GM19455 (cell line): ENCODE results near the gene CYLD.

ENCODE experiments used
- ATAC-seq: cut with Tn5 transposase; IDR thresholded peaks from one replicate; pipeline ENCODE4 v1.9.1; 2021; ENCODE audit not compliant: unreplicated experiment

The CYLD gene

DNA sequence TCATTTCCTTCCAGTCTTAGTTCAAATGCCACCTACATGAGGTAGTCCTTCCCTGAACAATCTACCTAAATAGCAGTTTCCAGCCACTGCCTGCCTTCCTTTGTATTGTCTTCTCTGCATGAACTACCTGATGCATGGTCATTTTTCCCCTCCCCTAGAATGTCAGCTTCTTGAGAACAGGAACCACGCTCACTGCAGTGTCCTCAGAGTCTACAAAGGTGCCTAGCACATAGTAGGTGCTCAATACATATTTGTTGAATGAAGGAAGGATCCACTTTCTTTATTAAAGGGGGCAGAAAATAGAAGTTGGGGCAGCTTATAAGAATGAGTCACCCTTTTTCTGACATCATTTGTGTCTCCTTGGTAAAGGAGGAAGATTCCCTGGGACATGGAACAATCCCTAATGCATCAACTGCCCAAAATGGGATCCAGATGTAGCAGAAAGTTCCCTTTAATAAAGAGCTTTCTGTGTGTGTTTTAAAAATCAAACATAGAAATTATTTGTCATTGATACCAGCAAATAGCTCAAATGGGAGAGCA lies 4.4 kb upstream of the CYLD start:
- no peak for ATAC-seq

GRCh38 chr16:50739031-50739430 lies 2.9 kb upstream of the CYLD start:
- ATAC-seq: no peak

GRCh38 chr16:50740736-50741135 lies 1.1 kb upstream of the CYLD start:
- no peak for ATAC-seq

DNA sequence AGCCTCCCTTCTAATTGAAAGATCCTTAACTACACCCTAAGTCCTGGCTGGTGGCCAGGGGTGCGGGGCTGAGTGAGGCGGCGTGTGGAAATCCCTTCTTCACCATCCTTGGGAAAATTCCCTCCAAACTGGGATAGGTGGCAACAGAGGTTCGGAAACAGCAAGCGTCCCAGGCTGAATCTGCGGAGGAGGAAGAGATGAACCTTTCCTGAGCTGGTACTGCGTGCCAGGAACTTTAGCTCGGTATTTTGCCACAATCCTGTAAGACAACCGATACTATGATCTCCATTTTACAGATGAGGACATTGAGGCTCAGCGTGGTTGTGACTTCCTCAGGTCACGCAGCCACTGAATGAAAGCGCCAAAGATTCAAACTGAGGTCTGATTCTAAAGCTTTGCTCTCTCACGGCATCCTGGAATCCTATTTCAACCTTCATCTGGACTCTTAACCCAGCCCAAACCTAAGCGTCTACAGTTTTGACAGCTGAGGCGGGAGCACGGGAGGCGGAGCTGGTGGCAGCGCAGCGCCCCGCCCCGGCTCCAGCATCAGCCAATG lies 583 bp upstream of the CYLD start:
- ATAC-seq: peak; percentile 8

- ATAC-seq: no peak
Observed at GRCh38 chr16:50742576-50743200, 802 bp downstream of the CYLD start.

- ATAC-seq: no peak
Observed at GRCh38 chr16:50743581-50744225, 1.8 kb downstream of the CYLD start.

GRCh38 chr16:50744881-50745280 lies 3.0 kb downstream of the CYLD start:
- ATAC-seq: no peak

DNA sequence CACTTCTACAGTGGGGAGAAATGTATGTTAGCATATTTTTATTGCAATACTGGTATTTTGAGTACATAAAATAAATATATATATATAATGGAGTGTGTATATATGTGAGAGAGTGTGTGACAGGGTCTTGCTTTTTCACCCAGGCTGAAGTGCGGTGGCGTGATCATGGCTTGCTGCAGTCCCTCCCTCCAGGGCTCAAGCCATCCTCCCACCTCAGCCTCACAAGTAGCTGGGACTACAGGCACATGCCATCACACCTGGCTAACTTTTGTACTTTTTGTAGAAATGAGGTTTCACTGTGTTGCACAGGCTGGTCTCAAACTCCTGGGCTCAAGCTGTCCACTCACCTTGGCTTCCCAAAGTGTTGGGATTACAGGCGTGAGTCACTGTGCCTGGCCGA lies 4.1 kb downstream of the CYLD start:
- ATAC-seq: no peak

DNA sequence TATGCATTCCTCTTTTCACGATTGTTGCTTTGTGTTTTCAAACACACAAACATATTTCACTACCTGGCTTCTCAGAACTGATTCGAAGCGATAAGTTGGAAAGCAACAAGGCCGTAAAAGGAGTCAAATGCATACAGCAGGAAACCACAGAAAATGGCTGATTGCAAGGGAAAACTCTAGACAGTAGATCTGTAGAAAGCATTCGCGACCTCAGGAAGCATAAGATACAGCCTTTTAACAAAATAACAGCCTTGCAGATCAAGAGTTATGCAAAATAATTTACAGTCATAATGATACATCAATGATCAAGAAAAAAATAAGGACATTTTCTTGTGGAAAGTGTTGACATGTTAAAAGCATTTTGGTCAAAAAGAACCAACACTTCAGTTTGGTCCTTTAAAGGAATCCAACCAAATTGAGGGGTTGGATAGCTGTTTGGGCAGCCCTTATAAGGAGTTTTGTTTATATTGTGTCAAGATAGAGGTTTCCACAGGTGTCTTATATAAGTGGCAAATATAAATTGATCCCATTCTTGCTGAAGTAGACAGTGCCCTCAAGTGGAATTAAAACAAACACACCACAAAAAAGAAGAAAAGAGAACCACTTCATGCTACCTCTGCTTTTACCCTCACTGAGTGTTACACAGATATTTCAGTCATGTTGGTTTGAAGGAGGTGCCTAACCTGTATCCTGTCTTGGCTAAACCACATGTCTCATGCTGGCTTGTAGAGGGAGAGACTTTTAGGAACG lies 5.5 kb downstream of the CYLD start:
- ATAC-seq: no peak

DNA sequence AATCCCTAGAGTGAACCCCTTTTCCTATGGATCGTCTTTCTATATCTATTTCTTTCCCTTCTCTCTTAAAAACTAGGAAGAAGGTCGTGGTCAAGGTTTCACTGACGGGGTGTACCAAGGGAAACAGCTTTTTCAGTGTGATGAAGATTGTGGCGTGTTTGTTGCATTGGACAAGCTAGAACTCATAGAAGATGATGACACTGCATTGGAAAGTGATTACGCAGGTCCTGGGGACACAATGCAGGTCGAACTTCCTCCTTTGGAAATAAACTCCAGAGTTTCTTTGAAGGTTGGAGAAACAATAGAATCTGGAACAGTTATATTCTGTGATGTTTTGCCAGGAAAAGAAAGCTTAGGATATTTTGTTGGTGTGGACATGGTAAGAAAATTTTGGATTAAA lies 9.6 kb downstream of the CYLD start:
- no peak for ATAC-seq

DNA sequence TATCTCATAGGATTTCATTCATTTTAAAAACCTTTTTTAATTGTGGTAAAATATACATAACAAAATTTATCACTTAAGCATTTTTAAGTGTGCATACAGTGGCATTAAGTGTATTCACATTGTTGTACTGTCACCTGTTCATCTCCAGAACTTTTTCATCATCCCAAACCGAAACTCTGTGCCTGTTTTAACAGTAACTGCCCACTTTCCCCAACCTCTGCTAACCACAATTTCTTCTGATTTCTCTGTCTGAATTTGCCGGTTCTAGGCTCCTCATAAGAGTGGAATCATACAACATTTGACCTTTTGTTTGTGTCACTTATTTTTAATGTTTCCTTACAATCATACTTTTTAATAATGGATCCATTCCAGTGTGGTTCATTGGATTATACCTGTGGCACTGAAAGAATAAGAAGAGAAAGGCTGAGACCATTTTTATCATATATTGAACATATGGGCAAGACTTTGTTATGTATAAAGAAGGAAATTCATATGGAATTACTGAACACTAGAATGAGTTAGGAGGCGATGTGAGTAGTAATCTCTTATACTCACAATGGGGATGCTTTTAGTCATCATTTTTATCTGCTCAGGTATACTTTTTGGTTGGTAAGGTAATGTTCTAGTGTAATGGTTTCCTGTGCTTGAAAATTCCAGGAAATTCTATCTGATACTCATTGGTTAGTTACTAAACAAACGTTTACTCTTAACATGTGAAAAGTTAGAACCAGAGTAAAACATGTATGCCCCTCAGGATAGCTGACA lies 10.8 kb downstream of the CYLD start:
- no peak for ATAC-seq

DNA sequence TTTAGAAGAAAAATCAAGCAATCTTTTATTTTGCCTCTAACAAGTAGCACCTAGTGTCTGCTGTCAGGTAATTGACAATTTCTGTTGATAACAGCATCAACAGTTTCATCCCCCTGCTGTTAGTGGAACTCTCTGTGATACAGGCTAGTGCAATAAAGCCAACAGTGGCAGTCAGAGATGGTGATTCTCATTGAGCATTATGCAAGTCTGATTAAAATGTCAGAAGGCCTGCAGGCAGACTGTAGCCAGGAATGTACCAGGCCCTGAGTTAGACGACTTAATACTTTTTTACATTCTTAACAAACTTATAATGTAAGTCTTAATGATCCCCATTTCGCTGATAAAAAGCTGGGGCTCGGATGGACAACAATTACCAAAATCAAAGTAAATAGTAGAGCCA lies 14.6 kb downstream of the CYLD start:
- no peak for ATAC-seq

GRCh38 chr16:50761267-50761666 lies 19.4 kb downstream of the CYLD start:
- no peak for ATAC-seq

- ATAC-seq: no peak
Observed at GRCh38 chr16:50762241-50762640, 20.4 kb downstream of the CYLD start.

GRCh38 chr16:50763211-50763610 lies 21.3 kb downstream of the CYLD start:
- ATAC-seq: no peak

GRCh38 chr16:50765260-50765659 lies 23.4 kb downstream of the CYLD start:
- no peak for ATAC-seq

GRCh38 chr16:50765861-50766260 lies 24.0 kb downstream of the CYLD start:
- no peak for ATAC-seq

DNA sequence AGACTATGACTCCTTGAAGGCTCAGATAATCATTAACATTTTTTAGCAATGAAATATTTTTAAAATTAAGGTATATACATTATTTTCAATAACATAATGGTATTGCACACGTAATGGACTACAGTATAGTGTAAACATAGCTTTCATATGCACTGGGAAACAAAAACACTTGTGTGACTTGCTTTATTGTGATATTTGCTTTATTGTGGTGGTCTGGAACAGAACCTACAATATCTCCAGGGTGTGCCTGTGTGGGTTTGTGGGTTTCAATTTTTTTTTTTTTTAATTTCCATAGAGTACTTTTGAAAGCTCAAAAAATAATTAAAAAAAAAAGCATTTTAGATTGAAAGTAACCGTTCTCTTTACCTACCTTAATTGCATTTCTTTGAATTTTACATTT lies 25.3 kb downstream of the CYLD start:
- no peak for ATAC-seq

- ATAC-seq: no peak
Observed at GRCh38 chr16:50771366-50771765, 29.5 kb downstream of the CYLD start.

- ATAC-seq: no peak
Observed at GRCh38 chr16:50774405-50774804, 32.5 kb downstream of the CYLD start.

DNA sequence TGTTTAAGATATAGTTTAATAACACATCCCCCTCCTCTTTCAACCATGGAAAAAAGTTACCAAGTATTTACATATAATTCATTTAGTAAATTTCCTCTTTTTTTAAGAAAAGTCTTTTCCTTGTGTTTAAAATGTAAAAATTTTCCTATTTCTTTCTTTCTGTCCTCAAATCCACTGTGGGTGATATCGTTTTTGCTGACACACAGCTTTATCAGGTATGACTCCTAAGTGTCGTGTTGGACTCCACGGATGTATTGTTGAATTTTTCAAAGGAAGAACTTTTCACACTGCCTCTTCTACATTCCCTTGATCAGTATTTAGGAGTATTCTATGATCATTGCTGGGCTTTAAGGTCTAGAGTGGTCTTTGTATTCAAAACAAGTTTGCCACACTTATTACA lies 33.1 kb downstream of the CYLD start:
- no peak for ATAC-seq
